ENCODE results near the gene HOXA6. TPM values are rescaled to one million over a fixed set of nuclear protein-coding genes. Genes with fewer than 3 reads are reported as not detected.

HOXA6 gene
- total RNA-seq, 2 experiments from 2014 or later = not detected

- ChIA-PET CTCF (no interaction called here), POLR2A (no interaction called here)
Measured at GRCh38 chr7:27108390-27109127, 39.0 kb downstream of the HOXA6 start.

- ChIA-PET CTCF (interaction anchor here (0.7 kb wide), 1 partner anchor 1693 kb away, joined by 3 read pairs; no protein-coding TSS in a partner anchor), POLR2A (no interaction called here)
Measured at GRCh38 chr7:27107391-27108381, 39.9 kb downstream of the HOXA6 start.

- ChIA-PET CTCF (no interaction called here), POLR2A (no interaction called here)
Measured at GRCh38 chr7:27106901-27107240, 40.7 kb downstream of the HOXA6 start.

GRCh38 chr7:27106181-27106900, 41.2 kb downstream of the HOXA6 start:
- CTCF ChIA-PET = no interaction called here
- POLR2A ChIA-PET = no interaction called here

- POLR2A ChIA-PET = no interaction called here
Measured at GRCh38 chr7:27105301-27106031, 42.1 kb downstream of the HOXA6 start.

GRCh38 chr7:27104341-27105058, 43.1 kb downstream of the HOXA6 start:
- ChIA-PET CTCF (no interaction called here), POLR2A (no interaction called here)

More at GRCh38 chr7:27105301-27106031, 42.1 kb downstream of the HOXA6 start:
- CTCF ChIA-PET = no interaction called here

GRCh38 chr7:27103489-27104226, 43.9 kb downstream of the HOXA6 start:
- POLR2A ChIA-PET = no interaction called here

GRCh38 chr7:27102581-27103442, 44.8 kb downstream of the HOXA6 start, which contains the start of gene HOXA2:
TSS of gene HOXA2 (minus strand) at chr7:27102683. CDS start at chr7:27102500, 183 bp downstream.
- CTCF ChIA-PET = no interaction called here
- POLR2A ChIA-PET = no interaction called here

More at GRCh38 chr7:27103489-27104226, 43.9 kb downstream of the HOXA6 start:
- CTCF ChIA-PET = no interaction called here

GRCh38 chr7:27101957-27102580, 45.5 kb downstream of the HOXA6 start:
- CTCF ChIA-PET = no interaction called here

GRCh38 chr7:27101171-27101956, 46.2 kb downstream of the HOXA6 start:
- ChIA-PET POLR2A (no interaction called here), CTCF (no interaction called here)

More at GRCh38 chr7:27101957-27102580, 45.5 kb downstream of the HOXA6 start:
- POLR2A ChIA-PET = no interaction called here

GRCh38 chr7:27100694-27101170, 46.8 kb downstream of the HOXA6 start:
- CTCF ChIA-PET = no interaction called here
- POLR2A ChIA-PET = no interaction called here

- POLR2A ChIA-PET = no interaction called here
Measured at GRCh38 chr7:27099453-27100370, 47.9 kb downstream of the HOXA6 start.

GRCh38 chr7:27098578-27099451, 48.8 kb downstream of the HOXA6 start:
- POLR2A ChIA-PET = no interaction called here
- CTCF ChIA-PET = no interaction called here

More at GRCh38 chr7:27099453-27100370, 47.9 kb downstream of the HOXA6 start:
- CTCF ChIA-PET = no interaction called here
